HK-2 (cell line): ENCODE measurements around the gene STUB1.

Experiments
- DNase-seq: peaks from one replicate; pipeline ENCODE4 v3.0.0-alpha.2; 2018; ENCODE audit not compliant: unreplicated experiment

STUB1 gene

DNA sequence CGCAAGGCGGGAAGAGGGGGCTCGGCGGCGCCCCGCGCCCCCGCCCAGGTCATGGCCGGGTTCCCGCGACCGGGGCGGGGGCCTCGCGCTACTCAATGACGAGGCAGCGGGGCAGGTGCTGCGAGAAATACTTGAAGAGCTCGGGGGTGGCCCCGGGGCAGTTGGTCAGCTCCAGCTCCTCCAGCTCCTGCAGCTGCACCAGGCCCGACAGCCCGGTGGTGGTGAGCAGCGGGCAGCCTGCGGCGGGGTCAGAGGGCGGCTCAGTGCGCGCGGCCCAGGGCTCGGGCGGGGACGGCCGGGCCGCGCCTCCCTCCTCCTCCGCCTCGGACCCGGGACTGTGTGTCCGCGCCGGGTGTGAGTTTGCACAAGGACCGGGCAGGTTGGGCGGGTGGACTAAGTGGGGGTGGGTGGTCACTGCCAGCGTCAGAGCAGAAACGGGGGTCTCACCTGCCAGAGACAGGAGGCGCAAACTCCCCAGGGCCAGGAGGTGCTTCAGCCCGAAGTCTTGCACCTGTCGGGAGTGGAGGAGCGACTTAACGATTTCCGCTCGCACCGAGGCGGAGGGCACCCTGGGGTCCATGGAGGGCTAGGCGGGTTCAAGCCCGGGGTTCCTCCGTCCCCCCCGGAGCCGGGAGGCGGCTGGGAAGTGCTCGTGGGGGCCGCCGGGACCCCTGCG is 14.1 kb downstream of the STUB1 start:
- no peak for DNase-seq

DNA sequence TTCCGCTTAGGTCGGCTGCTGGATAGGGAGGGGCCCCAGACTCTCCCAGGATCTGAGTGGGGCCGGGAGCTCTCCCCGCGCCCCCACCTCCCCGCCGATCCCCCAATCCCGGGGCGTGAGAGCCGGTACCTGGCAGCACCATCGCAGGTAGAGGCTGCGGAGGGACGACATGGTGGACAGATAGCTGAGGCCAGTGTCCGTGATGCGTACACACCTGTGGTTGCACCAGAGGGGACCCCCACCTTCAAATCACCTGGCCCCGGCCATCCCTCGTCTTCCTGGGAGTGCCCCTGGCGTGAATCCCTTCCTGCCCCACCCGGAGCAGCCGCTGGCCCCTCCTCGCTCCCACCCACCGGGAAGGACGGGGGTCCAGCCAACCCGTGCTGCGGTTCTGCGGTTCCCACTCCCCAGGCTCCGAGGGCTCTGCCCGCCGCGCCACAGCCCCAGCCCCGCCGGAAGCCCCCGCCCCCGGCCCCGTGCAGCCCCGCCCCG is 14.7 kb downstream of the STUB1 start:
- no peak for DNase-seq

- DNase-seq, result peak; percentile 72
Measured at GRCh38 chr16:695355-696089, 15.3 kb downstream of the STUB1 start.

DNA sequence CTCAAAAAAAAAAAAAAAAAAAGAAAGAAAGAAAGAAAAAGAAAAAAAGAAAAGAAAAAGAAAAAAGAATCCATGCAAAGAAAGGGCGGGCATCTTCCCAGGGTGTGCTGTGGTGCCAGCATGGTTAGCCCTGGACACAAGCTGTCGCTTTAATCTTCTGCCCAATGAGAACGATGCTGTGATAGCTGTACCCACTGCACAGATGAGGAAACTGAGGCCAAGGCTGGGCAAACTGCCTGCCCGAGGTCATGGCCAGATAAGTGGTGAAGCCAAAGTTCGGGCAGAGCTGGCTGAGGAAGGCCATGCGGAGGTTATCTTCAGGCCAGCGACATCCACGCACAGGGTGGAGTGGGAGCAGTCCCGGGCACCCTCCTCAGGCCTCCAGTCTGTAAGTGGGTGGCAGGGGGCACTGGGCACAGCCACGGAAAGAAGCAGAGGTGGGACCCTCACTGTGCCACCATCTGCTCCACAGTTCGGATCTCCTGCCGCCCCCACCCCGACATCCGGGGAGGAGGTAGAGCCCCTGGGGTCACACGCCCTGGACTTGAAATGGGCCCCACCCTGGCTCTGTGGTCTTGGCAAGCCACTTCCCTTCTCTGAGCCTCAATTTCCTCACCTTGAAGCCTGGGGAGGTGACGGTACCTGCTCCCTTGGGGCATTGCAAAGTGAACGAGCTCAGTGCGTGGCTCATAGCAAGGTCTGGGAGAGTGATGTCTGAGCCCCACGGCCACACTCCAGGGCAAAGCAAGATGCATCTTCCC is 18.9 kb downstream of the STUB1 start:
- DNase-seq, result no peak

DNA sequence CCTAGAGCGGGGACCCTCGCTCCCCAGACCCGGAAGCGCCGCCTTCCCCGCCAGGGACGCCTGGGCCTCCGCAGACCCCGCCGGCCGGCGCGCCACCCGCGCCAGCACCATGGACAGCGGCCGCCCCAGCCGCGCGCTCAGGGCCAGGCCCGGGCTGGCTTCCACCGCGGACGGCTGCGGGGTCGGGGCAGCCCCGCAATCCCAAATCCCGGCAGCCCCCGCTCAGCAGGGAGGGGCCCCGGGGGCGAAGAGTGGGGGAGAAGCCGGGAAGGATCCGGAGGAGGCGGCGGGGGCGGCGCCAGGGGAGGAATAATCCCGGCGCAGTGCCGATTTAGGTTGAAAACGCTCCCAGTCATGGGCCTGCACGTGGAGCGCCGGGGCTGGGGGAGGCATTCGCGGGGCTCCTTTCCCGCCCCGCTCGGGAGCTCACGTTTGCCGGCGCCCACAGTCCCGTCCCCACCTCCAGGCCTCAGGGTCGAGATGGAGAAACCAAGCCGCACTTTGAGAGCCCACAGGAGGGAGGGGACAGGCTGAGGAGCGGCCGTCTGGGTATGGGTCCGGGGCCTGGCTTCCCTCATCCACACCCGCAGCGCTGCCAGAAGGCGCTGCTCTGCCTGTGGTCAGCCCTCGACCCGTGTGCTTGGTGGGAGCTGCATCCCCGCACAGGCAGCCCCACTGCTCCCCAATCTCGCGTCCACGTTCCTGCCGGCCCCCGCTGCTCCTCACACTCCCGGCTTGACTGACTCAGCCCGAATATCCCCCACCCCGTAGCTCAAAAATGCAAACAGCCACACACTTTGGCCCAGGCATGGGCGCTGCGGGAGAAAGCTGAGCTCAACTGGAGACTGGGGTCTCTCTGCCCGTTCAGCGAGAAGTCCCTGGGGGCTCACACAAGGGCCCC is 20.7 kb downstream of the STUB1 start:
- DNase-seq, result no peak

GRCh38 chr16:702341-702740 is 22.1 kb downstream of the STUB1 start:
- DNase-seq, result no peak

- DNase-seq, result no peak
Measured at GRCh38 chr16:703406-703805, 23.2 kb downstream of the STUB1 start.

- DNase-seq, result no peak
Measured at GRCh38 chr16:704047-704446, 23.8 kb downstream of the STUB1 start.

GRCh38 chr16:704552-705380 is 24.6 kb downstream of the STUB1 start:
- DNase-seq, result no peak

- DNase-seq, result no peak
Measured at GRCh38 chr16:705431-706188, 25.4 kb downstream of the STUB1 start, which contains the start of gene FBXL16. TSS of gene FBXL16 (minus strand) at chr16:705801. CDS start at chr16:697405, 8,396 bp downstream.

DNA sequence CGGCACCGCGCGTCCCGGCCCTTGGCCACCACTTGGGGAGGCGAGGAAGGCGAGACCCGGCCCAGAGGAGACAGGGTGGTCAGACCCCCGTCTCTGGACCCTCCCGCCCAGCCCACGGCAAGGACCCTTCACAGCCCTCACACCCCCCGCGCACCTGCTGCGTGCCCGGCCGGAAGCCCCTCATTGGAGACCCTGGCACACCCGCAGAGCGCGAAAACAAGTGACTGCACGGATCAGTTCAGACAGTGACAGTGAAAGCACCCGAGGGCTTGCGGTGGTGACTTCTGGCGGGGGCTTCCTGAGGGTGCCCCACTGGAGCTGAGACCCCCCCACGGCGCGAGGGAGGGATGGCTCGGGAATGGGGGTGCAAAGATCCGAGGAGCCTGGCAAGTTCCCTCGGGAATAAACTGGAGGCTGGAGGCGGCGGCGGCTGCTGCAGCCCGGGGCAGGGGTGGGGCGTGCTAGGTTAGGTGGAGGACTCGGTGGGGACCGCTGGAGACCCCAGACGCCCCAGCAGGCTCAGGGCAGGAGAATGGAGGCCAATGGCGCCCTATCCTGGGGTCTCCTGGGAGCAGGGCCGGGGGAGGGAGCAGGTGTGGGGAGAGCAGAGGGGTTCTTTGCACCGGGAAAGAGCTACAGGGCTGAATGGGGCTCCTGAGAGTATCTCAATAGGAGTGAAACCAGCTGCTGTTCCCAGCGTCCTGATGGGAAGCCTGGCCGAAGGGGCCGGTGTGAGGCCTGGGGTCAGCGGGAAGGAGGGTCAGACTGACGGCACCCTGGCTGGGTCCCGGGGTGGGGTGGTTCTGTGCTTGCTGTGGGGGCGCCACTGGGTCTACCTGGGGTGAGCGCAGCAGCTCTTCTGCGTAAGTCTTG is 26.2 kb downstream of the STUB1 start:
- no peak for DNase-seq

DNA sequence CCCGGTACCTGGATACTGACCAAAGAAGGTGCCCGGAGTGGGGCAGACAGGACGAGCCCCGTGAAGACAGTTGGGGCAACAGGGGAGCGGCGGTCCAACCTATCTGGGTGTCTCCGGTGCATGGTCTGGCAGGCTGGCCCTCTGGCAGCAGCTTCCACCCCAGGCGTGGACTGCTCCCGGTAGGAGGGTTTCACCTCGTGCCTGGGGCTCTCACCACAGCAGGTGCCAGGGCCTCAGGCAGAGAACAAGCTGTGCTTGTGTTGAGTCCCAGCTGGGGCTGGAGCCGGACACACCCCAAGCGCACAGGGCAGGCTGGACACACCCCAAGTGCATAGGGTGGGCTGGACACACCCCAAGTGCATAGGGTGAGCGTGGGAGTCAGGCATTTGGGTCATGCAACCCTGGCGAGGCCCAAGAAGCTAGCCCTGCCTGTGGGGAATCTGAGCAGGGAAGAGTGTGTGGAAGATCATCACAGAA is 26.9 kb downstream of the STUB1 start:
- DNase-seq, result no peak

- no peak for DNase-seq
Measured at GRCh38 chr16:708019-708418, 27.8 kb downstream of the STUB1 start.

DNA sequence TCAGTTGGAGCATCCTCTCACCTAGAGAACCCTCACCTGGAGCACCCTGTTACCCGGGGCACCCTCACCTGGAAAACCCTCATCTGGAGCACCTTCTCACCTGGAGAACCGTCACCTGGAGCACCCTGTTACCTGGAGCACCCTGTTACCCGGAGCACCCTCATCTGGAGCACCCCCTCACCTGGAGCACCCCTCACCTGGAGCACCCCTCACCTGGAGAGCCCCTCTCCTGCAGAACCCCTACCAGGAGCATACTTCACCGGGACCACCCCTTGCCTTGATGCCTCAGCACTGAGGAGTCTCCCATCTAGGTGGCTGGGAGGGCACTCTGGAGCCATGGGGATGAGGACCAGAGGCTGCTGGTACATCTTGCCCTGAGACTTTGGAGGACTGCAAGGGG is 28.7 kb downstream of the STUB1 start:
- no peak for DNase-seq

GRCh38 chr16:709566-710499 is 29.6 kb downstream of the STUB1 start:
- DNase-seq, result peak; percentile 60

DNA sequence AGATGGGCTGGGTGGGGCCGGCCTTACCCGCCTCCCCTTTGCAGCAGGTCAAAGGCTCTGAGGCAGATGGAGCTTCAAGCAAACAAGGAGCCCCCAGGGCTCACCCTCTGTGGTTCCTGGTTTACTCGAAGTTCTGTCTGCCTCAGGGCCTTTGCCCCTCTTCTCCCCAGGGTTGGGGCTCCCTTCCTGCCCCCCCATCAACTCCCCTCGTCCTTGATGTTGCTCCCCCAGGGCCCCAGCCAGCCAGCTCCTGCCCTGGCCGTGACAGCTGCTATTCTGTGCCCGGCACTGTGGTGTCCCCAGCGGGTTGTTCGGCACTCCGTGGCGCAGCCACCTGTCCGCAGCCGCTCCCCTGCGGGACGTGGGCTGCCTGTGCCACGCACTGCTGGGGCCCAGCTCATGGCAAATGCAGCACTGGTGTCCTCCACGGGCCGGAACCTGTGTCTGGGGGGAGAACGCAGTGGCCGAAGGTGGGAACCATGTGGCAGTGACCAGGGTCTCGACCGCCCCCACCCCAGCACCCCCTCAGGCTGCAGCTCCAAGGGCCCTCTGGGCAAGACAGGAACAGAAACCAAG is 30.4 kb downstream of the STUB1 start:
- DNase-seq, result no peak

DNA sequence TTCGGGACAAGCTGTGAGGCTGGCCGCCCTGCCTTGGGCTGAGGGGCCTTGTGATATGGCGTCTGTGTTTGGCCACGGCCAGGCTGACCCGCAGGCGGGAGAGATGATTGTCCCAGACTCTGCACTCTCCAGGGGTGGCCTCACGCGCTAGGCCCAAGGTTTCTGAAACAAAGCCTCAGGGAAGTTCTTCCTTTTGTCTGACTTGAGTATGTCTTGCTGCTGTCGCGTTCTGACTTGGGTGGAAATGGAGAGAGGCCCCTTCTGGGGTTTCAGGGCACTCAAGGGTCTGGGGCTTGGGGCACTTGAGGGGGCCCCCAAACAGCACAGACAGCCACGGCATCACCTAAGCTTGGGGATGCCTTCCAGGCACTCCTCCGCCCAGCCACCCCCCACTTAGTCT is 30.9 kb downstream of the STUB1 start:
- DNase-seq, result no peak
